Activated T-cell treated with anti-CD3 and anti-CD28 coated beads, Interleukin-2, amount 50 U/mL, for 72 hours (primary cell): Measurements from ENCODE around the gene THAP3. TPM values are rescaled to one million over a fixed set of nuclear protein-coding genes. Genes with fewer than 3 reads are reported as not detected.

Experiments
- ATAC-seq, 2 donors: fragments of 150-1000 bp; cut with Tn5 transposase; replicated peaks in 1 of 2; 2 replicates each; pipeline ENCODE4 v1.10.0; 2021; ENCODE audit warnings: moderate library complexity in 2 of 2, mild to moderate bottlenecking in 1 of 2
- DNase-seq, 2 donors: peaks; one replicate each; pipeline ENCODE4 v3.0.0; 2021 to 2022; ENCODE audit warnings: mixed read lengths in 1 of 2
- H3K27ac Mint-ChIP-seq: one replicate; pipeline ENCODE4 v1.8.0; 2022; ENCODE audit warnings: mild to moderate bottlenecking, moderate library complexity, mixed read lengths
- H3K27me3 Mint-ChIP-seq: one replicate; pipeline ENCODE4 v1.8.0; 2022; ENCODE audit warnings: low read depth, mixed read lengths
- H3K36me3 Mint-ChIP-seq, 2 donors: one replicate each; pipeline ENCODE4 v1.8.0; 2022; ENCODE audit warnings: mixed read lengths in 2 of 2, mild to moderate bottlenecking in 1 of 2; ENCODE audit not compliant: insufficient read depth in 2 of 2
- H3K4me1 Mint-ChIP-seq: one replicate; pipeline ENCODE4 v1.8.0; 2022; ENCODE audit warnings: low read depth, mixed read lengths
- H3K4me3 Mint-ChIP-seq, 2 donors: one replicate each; pipeline ENCODE4 v1.8.0; 2022; ENCODE audit warnings: mild to moderate bottlenecking in 2 of 2, mixed read lengths in 2 of 2, moderate library complexity in 2 of 2
- H3K9me3 Mint-ChIP-seq, 2 donors: one replicate each; pipeline ENCODE4 v1.8.0; 2022; ENCODE audit warnings: mixed read lengths in 2 of 2
- total RNA-seq, 2 donors: library from RNA; stranded (reverse); gene quantifications; one replicate each; pipeline ENCODE4 v1.2.3, GENCODE V29; 2022

The THAP3 gene
- total RNA-seq, 2 donors from 2014 or later, result 27.0 to 30.5 TPM

GRCh38 chr1:6668503-6668902 lies 43.8 kb downstream of the THAP3 start:
- Mint-ChIP-seq H3K27ac (no peak overlapping the region), H3K9me3 (no peaks in the 10 kb centered on the region), H3K27me3 (no peaks in the 10 kb centered on the region), H3K36me3 (peaks cover 2 to 6% of the 10 kb centered on the region in 2 donors), H3K4me1 (no peaks in the 10 kb centered on the region), H3K4me3 (no peak overlapping the region)
- DNase-seq (no peak), ATAC-seq (no peak)

- H3K9me3 Mint-ChIP-seq, result no peaks in the 10 kb centered on the region
- no peaks in the 10 kb centered on the region for H3K27me3 Mint-ChIP-seq
- H3K4me3 Mint-ChIP-seq, result no peak overlapping the region
- H3K4me1 Mint-ChIP-seq, result no peaks in the 10 kb centered on the region
- ATAC-seq (no peak), DNase-seq (no peak)
- H3K36me3 Mint-ChIP-seq, result peaks cover 0 to 8% of the 10 kb centered on the region in 2 donors
- H3K27ac Mint-ChIP-seq, result no peak overlapping the region
These were observed 47.9 kb downstream of the THAP3 start for GRCh38 chr1:6672558-6672957.

- Mint-ChIP-seq H3K36me3 (peaks cover 2 to 6% of the 10 kb centered on the region in 2 donors), H3K4me3 (no peak overlapping the region), H3K9me3 (no peaks in the 10 kb centered on the region), H3K27ac (no peak overlapping the region), H3K27me3 (no peaks in the 10 kb centered on the region), H3K4me1 (no peaks in the 10 kb centered on the region)
- DNase-seq (no peak), ATAC-seq (no peak)
These were observed 49.2 kb downstream of the THAP3 start for GRCh38 chr1:6673816-6674398.

- peaks cover 4 to 8% of the 10 kb centered on the region in 2 donors for H3K36me3 Mint-ChIP-seq
- no peak for ATAC-seq
- no peak overlapping the region for H3K27ac Mint-ChIP-seq
These were observed 50.1 kb downstream of the THAP3 start for GRCh38 chr1:6674771-6675170.

GRCh38 chr1:6675941-6676340 lies 51.3 kb downstream of the THAP3 start:
- Mint-ChIP-seq H3K4me3 (no peak overlapping the region), H3K9me3 (no peaks in the 10 kb centered on the region), H3K27me3 (no peaks in the 10 kb centered on the region), H3K4me1 (no peaks in the 10 kb centered on the region), H3K36me3 (peaks cover 4 to 15% of the 10 kb centered on the region in 2 donors), H3K27ac (no peak overlapping the region)
- DNase-seq (no peak), ATAC-seq (no peak)

More at GRCh38 chr1:6674771-6675170, 50.1 kb downstream of the THAP3 start:
- H3K4me1 Mint-ChIP-seq, result no peaks in the 10 kb centered on the region
- H3K4me3 Mint-ChIP-seq, result no peak overlapping the region
- no peaks in the 10 kb centered on the region for H3K27me3 Mint-ChIP-seq
- no peak for DNase-seq
- H3K9me3 Mint-ChIP-seq, result no peaks in the 10 kb centered on the region

Other genes starting within 250 kb of the THAP3 start
- 10 to 100 TPM; 32.1 to 37.6 TPM for gene ACOT7, start 231.1 kb upstream of the THAP3 start, total RNA-seq
- gene HES2, start 204.9 kb upstream of the THAP3 start, total RNA-seq, result 1 to 10 TPM in 1 of 2 donors, under 1 TPM in 1; 0.44 to 1.2 TPM
- gene ESPN, start 200.1 kb upstream of the THAP3 start, total RNA-seq, result 1 to 10 TPM; 1.3 to 2.0 TPM
- 100 to 1,000 TPM in 1 of 2 donors, 10 to 100 TPM in 1; 89.2 to 101 TPM for gene TNFRSF25, start 158.7 kb upstream of the THAP3 start, total RNA-seq
- 1 to 10 TPM; 2.6 to 3.2 TPM for gene PLEKHG5, start 133.2 kb upstream of the THAP3 start, total RNA-seq
- 10 to 100 TPM; 35.8 to 42.3 TPM for gene NOL9, start 70.4 kb upstream of the THAP3 start, total RNA-seq
- not detected for gene TAS1R1, start 69.6 kb upstream of the THAP3 start, total RNA-seq
- gene ZBTB48, start 44.9 kb upstream of the THAP3 start, total RNA-seq, result 10 to 100 TPM; 39.2 to 50.6 TPM
- gene KLHL21, start 22.0 kb upstream of the THAP3 start, total RNA-seq, result 10 to 100 TPM; 24.2 to 26.1 TPM
- gene PHF13, start 11.1 kb upstream of the THAP3 start, total RNA-seq, result 10 to 100 TPM; 16.5 to 19.3 TPM
- gene DNAJC11, start 76.9 kb downstream of the THAP3 start, total RNA-seq, result 10 to 100 TPM; 39.7 to 56.0 TPM
- gene CAMTA1, start 160.6 kb downstream of the THAP3 start, total RNA-seq, result 10 to 100 TPM; 47.8 to 63.3 TPM